ENCODE results near the gene OCIAD2. TPM values are rescaled to one million over a fixed set of nuclear protein-coding genes. Genes with fewer than 3 reads are reported as not detected.

The OCIAD2 gene
- total and polyA plus RNA-seq, 2 experiments from 2014 or later, result 32.6 to 178 TPM

DNA sequence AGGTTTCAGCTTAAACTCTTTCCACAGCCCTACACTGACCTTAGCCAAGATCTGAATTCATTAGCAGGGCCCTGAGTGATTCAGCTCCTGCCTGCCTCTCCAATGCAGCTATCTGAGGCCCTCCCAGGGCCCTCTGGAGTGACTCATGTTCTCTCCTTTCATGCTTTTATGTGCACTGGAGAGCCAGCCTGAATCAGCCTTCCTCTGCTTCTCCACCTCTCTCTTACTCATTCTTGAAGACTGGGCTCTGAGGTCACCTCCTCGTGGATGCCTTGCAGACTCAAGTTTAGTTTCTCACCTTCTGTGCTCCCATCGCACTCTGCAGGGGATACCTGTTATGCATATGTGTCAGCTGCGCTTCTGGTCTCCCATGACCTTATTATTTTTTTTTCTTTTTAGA lies 3.1 kb upstream of the OCIAD2 start:
- H3K4me2 ChIP-seq, result no peak overlapping the region
- H3K9me3 ChIP-seq (ENCODE audit: low read depth), result no peaks in the 10 kb centered on the region
- no peak overlapping the region for H3K4me3 ChIP-seq
- H3K79me2 ChIP-seq, result peaks cover 15% of the 10 kb centered on the region
- DNase-seq (ENCODE audit: low spot score), result peak; percentile 88
- no peaks in the 10 kb centered on the region for H4K20me1 ChIP-seq (ENCODE audit: insufficient read depth, poor library complexity, severe bottlenecking)
- 59% methylated on average over 3 of the region's 3 CpGs for WGBS (ENCODE audit: low lambda C conversion rate, missing lambda C conversion rate)
- peak overlapping the region; percentile 63 for H3K27ac ChIP-seq
- H3K27me3 ChIP-seq, result no peaks in the 10 kb centered on the region
- peaks cover 8% of the 10 kb centered on the region for H3K4me1 ChIP-seq (ENCODE audit: insufficient read depth)
- no peaks in the 10 kb centered on the region for H3K9me2 ChIP-seq (replicated peaks; ENCODE audit: insufficient read depth)
- no peak overlapping the region for H2AFZ ChIP-seq
- no peaks in the 10 kb centered on the region for H3K36me3 ChIP-seq (replicated peaks; ENCODE audit: insufficient read depth, low read depth)
- no peak for TF ChIP-seq EZH2 (IDR thresholded peaks at IDR 0.05; ENCODE audit: borderline replicate concordance)
- TF ChIP-seq, protein P1, sequence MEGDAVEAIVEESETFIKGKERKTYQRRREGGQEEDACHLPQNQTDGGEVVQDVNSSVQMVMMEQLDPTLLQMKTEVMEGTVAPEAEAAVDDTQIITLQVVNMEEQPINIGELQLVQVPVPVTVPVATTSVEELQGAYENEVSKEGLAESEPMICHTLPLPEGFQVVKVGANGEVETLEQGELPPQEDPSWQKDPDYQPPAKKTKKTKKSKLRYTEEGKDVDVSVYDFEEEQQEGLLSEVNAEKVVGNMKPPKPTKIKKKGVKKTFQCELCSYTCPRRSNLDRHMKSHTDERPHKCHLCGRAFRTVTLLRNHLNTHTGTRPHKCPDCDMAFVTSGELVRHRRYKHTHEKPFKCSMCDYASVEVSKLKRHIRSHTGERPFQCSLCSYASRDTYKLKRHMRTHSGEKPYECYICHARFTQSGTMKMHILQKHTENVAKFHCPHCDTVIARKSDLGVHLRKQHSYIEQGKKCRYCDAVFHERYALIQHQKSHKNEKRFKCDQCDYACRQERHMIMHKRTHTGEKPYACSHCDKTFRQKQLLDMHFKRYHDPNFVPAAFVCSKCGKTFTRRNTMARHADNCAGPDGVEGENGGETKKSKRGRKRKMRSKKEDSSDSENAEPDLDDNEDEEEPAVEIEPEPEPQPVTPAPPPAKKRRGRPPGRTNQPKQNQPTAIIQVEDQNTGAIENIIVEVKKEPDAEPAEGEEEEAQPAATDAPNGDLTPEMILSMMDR (IDR thresholded peaks at IDR 0.05; ENCODE audit: poor library complexity), result no peak
- no peak for TF ChIP-seq EZH2phosphoT487 (IDR thresholded peaks at IDR 0.05; ENCODE audit: low read depth, severe bottlenecking, unreplicated experiment)

DNA sequence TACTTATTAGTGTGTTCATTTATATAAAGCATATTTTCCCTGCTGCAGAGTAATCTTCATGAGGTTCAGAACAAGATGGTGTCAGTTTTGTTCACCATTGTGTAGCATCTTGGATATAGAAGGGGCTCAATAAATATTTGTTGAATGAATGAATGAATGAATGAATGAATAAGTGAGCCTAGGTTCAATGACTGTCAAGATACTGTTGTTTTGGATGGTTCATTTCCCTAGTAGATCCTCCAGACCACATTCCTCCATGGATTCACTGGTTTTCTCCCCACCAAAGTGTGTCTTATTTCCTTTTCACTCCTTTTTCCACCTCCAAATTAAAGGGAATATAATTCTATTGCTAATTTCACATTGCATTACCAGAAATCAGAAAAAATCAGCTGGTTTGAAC lies 2.1 kb upstream of the OCIAD2 start:
- Histone ChIP-seq H3K36me3 (replicated peaks; ENCODE audit: insufficient read depth, low read depth) (no peaks in the 10 kb centered on the region), H3K9me2 (replicated peaks; ENCODE audit: insufficient read depth) (no peaks in the 10 kb centered on the region), H2AFZ (no peak overlapping the region), H3K4me1 (ENCODE audit: insufficient read depth) (peaks cover 8% of the 10 kb centered on the region), H3K79me2 (peaks cover 20% of the 10 kb centered on the region), H3K27ac (peak overlapping the region; percentile 63), H4K20me1 (ENCODE audit: insufficient read depth, poor library complexity, severe bottlenecking) (no peaks in the 10 kb centered on the region), H3K27me3 (no peaks in the 10 kb centered on the region), H3K4me2 (no peak overlapping the region), H3K9me3 (ENCODE audit: low read depth) (no peaks in the 10 kb centered on the region), H3K4me3 (no peak overlapping the region)
- DNase-seq (ENCODE audit: low spot score), result no peak
- TF ChIP-seq, protein P1 (IDR thresholded peaks at IDR 0.05; ENCODE audit: poor library complexity), result no peak
- TF ChIP-seq EZH2 (IDR thresholded peaks at IDR 0.05; ENCODE audit: borderline replicate concordance) (no peak), EZH2phosphoT487 (IDR thresholded peaks at IDR 0.05; ENCODE audit: low read depth, severe bottlenecking, unreplicated experiment) (no peak)

DNA sequence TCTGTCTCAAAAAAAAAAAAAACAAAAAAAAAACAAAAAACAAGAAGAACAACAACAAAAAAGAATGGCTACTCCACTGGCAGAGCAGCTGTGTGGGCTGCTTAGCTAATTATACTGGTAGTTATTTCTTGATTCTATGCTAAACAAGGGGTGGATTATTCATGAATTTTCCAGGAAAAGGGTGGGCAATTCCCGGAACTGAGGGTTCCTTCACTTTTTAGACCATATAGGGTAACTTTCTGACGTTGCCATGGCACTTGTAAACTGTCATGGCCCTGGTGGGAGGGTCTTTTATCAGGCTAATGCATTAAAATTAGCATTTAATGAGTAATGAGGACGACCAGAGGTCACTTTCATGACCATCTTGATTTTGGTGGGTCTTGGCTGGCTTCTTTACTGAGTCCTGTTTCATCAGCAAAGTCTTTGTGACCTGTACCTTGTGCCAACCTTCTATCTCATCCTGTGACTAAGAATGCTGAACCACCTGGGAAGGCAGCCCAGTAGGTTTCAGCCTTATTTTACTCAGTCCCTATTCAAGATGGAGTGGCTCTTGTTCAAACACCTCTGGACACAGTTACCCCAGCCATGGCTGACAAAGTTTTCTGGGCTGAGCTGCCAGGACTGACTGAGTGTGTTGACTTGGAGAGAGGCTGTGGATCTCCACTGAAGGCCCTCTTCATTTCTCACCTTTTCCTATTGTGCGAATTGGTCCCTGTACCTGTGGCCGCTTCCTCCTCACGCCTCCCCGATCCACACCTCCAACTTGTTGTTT lies 1.3 kb upstream of the OCIAD2 start:
- H3K27me3 ChIP-seq, result no peaks in the 10 kb centered on the region
- H3K9me3 ChIP-seq (ENCODE audit: low read depth), result no peaks in the 10 kb centered on the region
- no peak overlapping the region for H2AFZ ChIP-seq
- H3K4me2 ChIP-seq, result no peak overlapping the region
- no peak overlapping the region for H3K4me3 ChIP-seq
- 88% methylated on average over 7 of the region's 7 CpGs for WGBS (ENCODE audit: low lambda C conversion rate, missing lambda C conversion rate)
- H3K36me3 ChIP-seq (replicated peaks; ENCODE audit: insufficient read depth, low read depth), result no peaks in the 10 kb centered on the region
- DNase-seq (ENCODE audit: low spot score), result no peak
- H3K9me2 ChIP-seq (replicated peaks; ENCODE audit: insufficient read depth), result no peaks in the 10 kb centered on the region
- H3K4me1 ChIP-seq (ENCODE audit: insufficient read depth), result peaks cover 8% of the 10 kb centered on the region
- H4K20me1 ChIP-seq (ENCODE audit: insufficient read depth, poor library complexity, severe bottlenecking), result no peaks in the 10 kb centered on the region
- H3K27ac ChIP-seq, result no peak overlapping the region
- TF ChIP-seq EZH2 (IDR thresholded peaks at IDR 0.05; ENCODE audit: borderline replicate concordance) (no peak), EZH2phosphoT487 (IDR thresholded peaks at IDR 0.05; ENCODE audit: low read depth, severe bottlenecking, unreplicated experiment) (no peak)
- TF ChIP-seq, protein P1 (IDR thresholded peaks at IDR 0.05; ENCODE audit: poor library complexity), result no peak
- H3K79me2 ChIP-seq, result peaks cover 20% of the 10 kb centered on the region
